Subcutaneous adipose tissue (tissue), 4 donors: ENCODE results near the gene TMEM131L. TPM values are rescaled to one million over a fixed set of nuclear protein-coding genes. Genes with fewer than 3 reads are reported as not detected.

Experiments used
- CTCF ChIP-seq: fragments of 450-650 bp; IDR thresholded peaks from one replicate; pipeline ENCODE4 v1.5.1; 2016; ENCODE audit warnings: low read depth, mild to moderate bottlenecking, control low read depth, antibody characterized with exemption, moderate library complexity
- total RNA-seq, 4 donors: library from RNA; depleted of rRNA; stranded (reverse); fragments of >200 nt; gene quantifications; one replicate each; pipeline ENCODE4 v1.1.0, GENCODE V29; 2016

Gene TMEM131L
- total RNA-seq, 4 donors from 2014 or later = 24.7 to 43.5 (median 34.3) TPM

- TF ChIP-seq CTCF = no peak
Observed at GRCh38 chr4:153634738-153635353, 168.7 kb downstream of the TMEM131L start.

- TF ChIP-seq CTCF = no peak
Observed at GRCh38 chr4:153635846-153636245, 169.7 kb downstream of the TMEM131L start.

GRCh38 chr4:153637201-153637600 is 171.0 kb downstream of the TMEM131L start:
- no peak for TF ChIP-seq CTCF

- no peak for TF ChIP-seq CTCF
Observed at GRCh38 chr4:153638011-153638410, 171.9 kb downstream of the TMEM131L start.

- TF ChIP-seq CTCF = no peak
Observed at GRCh38 chr4:153638999-153639398, 172.8 kb downstream of the TMEM131L start.

GRCh38 chr4:153639833-153640802 is 174.0 kb downstream of the TMEM131L start:
- no peak for TF ChIP-seq CTCF

GRCh38 chr4:153641532-153641931 is 175.4 kb downstream of the TMEM131L start:
- no peak for TF ChIP-seq CTCF
